HEK293 (cell line): ENCODE results near the gene MICAL3.

Experiments
- CTCF ChIP-seq: fragments of 450-650 bp; formaldehyde crosslinking; IDR thresholded peaks from 2 replicates; pipeline ENCODE4 v1.5.1; 2016; ENCODE audit warnings: missing biosample characterization, missing genetic modification characterization
- ZNF311 ChIP-seq: fragments of 450-650 bp; formaldehyde crosslinking; IDR thresholded peaks from 2 replicates; pipeline ENCODE4 v1.5.1; 2017; ENCODE audit warnings: missing biosample characterization, missing genetic modification characterization, borderline replicate concordance
- ZNF792 ChIP-seq: fragments of 450-650 bp; formaldehyde crosslinking; IDR thresholded peaks from 2 replicates; pipeline ENCODE4 v1.5.1; 2016; ENCODE audit warnings: missing biosample characterization, missing genetic modification characterization

- no peak for TF ChIP-seq ZNF311 (tag by site-specific recombination)
- TF ChIP-seq CTCF (tag by site-specific recombination): no peak
- TF ChIP-seq ZNF792 (tag by site-specific recombination): no peak
Measured at GRCh38 chr22:17864398-17865182, 159.8 kb downstream of the MICAL3 start.
